ENCODE data around the gene SCN7A.

- TF ChIP-seq USF2 (IDR thresholded peaks at IDR 0.05; ENCODE audit: low read depth, low read length) (no peak), CTCF (conservative IDR thresholded peaks at IDR 0.05; ENCODE audit: low read depth, low read length) (no peak), BHLHE40 (IDR thresholded peaks at IDR 0.05; ENCODE audit: low read depth, low read length) (no peak), SMC3 (IDR thresholded peaks at IDR 0.05; ENCODE audit: low read depth, low read length) (no peak)
Observed at GRCh38 chr2:166433457-166433856, 60.6 kb downstream of the SCN7A start.
